Measurements from ENCODE around the gene OR5H14.
"Not testable (repeated sequence)": the region's sequence is repeated elsewhere in the genome, so short reads cannot be mapped to it uniquely, and the experiment has no call there.

Gene OR5H14

DNA sequence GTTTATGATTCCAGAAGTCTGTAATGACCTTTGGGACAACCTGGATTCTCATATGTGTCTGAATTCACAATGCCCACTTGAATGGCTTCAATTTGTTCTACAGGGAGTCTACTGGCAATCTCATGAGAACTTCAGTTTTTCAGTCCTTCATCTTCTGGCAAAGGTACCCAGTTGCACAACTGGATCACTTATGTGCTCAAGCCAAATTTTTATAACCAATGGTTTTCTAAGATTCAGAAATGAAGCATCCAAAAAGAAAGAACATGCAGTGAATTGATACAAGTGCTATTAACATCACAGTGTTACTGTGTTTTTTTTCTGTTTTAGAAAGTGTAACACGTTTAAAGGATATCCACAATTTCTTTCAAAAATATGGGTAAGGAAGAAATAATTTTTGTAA lies at the start of gene OR5H14:
Gene OR5H14 (plus strand): TSS at position 301 of the 400 bp plus-strand sequence. CDS start 1,907 bp downstream, outside the sequence.
- no peak for DNase-seq (ENCODE audit: low spot score)

DNA sequence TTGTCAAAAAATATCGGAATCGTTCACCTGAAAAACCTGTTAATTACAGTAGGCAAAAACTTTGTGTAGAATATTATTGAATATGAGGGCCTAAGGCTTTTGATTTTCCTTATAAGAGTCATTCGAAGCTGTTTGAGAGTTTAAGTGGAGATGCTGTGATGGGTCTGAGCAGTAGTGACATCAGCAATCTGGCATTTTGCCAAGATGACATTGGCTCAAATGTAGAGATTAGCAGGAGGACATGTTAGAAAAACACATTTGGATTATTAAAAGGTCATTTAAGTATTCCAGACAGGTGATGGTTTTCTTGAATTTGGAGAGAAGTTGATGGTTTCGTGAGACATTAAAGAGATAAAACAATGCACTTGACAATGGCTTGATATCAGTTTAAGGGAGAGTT lies 47.4 kb upstream of the OR5H14 start:
- no peak for DNase-seq (ENCODE audit: low spot score)

DNA sequence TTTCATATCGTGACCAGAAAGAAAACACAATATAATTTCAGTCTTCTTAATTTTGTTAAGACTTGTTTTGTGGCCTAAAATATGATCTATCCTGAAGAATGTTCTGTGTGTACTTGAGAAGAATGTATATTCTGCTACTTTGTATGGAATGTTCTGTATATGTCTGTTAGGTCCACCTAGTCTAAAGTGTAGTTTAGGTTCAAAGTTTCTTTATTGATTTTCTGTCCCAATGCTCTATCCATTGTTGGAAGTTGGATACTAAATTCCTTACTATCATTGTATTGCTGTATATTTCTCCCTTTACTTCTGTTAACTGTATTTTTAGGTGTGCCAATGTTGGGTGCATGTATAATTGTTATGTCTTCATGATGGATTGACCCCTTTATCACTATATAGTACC lies 39.1 kb upstream of the OR5H14 start:
- no peak for DNase-seq (ENCODE audit: low spot score)

DNA sequence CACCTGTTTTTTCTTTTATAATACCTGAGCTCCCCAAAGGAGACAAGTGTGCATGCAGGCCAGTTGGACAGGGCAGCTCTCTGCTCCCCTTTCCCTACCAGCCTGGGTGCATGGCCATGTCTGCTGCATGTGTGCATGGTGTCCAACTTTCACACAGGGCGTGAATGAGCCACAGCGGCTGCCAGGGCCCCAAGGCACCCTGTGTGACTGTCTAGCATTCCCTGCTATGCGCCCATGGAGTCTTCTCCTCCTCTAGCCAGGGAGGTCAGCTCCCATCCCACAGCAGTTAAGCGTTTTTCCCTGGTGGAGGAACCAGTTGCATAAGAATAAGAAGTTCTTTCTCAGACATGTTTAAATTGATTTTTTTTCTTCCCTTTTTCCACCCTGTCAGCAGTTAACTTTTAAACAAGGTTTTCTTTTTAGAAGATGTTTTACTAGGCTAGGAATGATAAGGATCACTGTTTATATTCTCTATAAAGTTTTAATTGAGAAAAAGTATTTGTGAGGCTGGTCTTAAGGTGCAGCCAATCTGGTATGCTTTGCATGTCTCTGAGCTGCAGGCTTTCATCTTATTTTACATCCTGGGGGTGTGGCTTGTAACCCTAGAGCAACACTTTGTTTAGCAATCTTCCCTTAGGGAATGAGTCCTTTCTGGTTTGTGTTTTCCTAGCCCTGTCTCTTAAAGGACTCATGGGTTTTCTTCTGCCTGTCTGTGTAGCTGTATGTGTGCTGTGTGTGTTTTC lies 37.3 kb upstream of the OR5H14 start:
- peak; percentile 3 for DNase-seq (ENCODE audit: low spot score)

DNA sequence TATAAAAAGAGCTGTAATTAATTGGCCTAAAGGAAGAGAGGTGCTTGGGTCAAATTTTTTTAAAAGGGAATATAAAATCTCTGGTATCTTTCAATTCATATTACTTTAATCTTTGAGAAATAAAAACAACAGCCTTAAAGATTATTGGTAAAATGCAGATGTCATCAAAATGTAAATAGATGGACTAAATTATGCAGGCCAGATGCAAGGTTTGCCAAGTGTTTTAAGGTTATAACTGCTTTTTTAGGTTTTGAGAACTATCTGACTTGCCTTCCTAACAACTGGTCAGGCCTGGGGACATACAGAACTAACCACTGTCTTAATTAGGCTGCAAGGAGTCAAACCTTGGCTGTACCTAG lies 36.8 kb upstream of the OR5H14 start:
- no peak for DNase-seq (ENCODE audit: low spot score)

DNA sequence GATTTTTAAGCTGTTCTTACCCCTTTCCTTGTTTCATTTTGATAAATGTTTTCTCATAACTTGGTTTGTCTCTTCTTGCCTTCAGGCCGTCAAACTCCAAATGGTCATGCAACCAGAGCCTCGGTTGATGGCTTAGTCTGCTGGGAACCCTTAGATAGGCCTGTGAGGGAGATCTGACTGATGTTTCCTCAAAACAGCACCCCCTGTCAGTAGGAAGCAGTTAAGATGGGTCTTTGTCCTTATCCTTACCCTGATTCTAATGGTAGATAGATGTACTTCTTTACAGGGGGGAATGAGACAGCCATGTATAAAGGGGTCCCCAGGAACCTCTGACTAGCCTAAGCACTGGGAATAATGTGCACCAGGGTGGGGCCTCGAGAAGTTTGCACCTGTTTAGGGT lies 33.0 kb upstream of the OR5H14 start:
- no peak for DNase-seq (ENCODE audit: low spot score)

DNA sequence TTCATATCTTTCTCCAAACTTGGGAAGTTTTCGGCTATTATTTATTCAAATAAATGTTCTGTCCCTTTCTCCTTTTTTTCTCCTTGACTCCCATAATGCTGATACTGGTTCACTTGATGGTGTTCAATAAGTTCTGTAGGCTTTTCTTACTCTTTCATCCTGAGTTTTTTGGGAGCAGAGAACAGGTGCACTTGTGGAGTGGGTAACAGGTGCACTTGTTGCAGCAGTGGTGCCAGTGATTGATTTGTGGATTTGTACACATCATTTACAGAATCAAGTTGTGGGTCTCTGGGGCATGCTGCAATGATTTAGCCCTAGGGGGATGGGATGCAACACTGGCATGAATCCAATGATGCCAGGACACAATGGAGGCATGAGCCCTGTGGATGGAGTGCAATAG lies 31.6 kb upstream of the OR5H14 start:
- no peak for DNase-seq (ENCODE audit: low spot score)

DNA sequence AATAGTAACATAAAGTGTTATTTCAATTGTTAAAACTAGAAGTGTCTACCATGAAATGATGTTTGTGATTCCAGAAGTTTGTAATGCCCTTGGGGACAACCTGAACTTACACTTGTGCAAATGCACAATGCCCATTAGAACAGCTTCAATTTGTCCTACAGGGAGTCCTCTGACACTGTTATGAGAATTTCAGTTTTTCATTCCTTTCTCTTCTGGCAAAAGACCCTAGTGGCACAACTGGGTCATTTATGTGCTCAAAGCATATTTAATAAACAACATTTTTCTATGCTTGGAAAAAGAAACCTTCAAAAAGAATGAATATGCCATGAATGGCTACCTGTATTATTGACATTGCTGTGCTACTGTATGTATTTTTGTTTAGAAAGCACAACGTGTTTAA lies 16.9 kb upstream of the OR5H14 start, which contains the start of gene OR5H1:
Gene OR5H1 (plus strand): TSS at position 301 of the 400 bp plus-strand sequence. CDS start 1,977 bp downstream, outside the sequence.
- DNase-seq (ENCODE audit: low spot score), result no peak

DNA sequence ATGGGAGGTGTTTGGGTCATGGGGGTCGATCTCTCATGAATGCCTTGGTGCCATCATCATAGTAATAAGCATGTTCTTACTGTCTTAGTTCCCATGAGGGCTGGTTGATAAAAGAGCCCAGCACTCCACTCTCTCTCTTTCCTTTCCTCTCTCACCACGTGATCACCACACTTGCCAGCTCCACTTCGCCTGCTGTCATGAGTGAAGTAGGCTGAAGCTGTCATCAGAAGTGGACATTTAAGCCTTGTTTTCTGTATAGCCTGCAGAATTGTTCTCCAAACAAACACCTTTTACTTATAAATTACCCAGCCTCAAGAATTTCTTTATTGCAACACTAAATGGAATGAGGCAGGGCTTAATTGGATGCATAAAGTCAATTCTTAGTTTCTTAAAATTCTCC lies 10.6 kb upstream of the OR5H14 start:
- no peak for DNase-seq (ENCODE audit: low spot score)

DNA sequence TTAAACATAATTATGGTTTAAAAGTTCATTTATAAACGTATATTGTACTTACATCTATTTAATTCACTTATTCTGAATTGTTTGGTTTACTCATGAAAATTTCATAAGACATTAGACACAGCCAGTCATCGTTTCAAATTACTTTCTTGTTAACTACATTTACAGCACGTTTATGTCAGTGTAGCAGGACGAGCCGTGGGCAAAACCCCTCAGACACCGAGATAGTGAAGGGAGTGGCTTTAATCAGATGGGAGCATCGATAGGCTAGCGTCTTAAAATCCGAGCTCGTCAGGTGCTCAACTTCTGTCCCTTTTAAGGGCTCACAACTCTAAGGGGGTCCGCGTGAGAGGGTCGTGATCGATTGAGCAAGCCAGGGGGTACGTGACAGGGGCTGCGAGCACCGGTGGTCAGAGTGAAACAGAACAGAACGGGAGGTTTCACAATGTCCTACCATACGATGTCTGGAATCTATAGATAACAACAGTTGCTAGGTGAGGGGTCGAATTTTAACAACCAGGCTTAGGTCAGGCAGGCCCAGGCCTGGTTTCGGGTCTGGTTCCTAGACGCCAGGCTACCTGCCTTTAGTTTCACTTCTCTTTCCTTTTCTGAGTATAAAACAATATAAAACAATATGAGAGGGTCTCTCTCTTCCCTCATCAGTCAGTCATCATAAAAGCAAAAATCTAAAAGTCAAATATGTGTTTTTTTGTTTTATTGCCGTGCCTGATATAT lies 9.3 kb upstream of the OR5H14 start:
- not testable (repeated sequence) for DNase-seq (ENCODE audit: low spot score)

DNA sequence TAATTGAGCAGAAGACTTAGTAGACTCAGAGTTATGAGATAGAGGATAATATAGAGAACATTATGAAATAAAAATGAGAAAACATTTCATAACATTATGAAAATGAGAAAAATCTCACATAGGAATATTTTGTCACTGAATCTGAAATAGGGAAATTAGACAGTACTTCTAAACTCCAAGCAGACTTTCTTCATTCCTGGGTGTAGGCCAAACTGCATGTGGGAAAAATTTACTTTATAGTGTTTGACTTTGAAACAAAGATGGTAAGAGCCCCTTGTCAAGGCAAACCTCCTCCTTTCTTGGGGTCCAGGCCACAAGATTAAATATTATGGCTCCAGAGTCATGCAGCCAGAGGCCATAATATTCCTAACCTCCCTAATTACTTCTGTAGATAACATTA lies 6.7 kb upstream of the OR5H14 start:
- DNase-seq (ENCODE audit: low spot score), result no peak

DNA sequence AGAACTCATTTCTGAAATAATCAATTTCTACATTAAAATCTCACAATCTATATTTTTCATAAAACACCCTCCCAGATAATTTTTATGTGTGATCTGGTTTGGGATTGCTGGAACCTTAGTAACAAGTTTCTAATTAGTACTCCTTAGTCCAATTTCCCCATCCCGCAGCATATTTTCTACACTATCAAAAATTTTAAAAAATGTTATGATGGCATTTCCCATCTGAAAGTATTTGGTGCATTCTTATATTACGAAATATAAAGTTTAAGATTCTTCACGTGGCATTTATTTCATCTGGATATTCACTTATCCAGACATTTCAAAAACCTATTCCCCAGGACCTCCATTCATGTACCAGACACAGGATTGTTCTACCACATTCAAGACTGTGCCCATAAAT lies 1.5 kb downstream of the OR5H14 start:
- DNase-seq (ENCODE audit: low spot score), result no peak

DNA sequence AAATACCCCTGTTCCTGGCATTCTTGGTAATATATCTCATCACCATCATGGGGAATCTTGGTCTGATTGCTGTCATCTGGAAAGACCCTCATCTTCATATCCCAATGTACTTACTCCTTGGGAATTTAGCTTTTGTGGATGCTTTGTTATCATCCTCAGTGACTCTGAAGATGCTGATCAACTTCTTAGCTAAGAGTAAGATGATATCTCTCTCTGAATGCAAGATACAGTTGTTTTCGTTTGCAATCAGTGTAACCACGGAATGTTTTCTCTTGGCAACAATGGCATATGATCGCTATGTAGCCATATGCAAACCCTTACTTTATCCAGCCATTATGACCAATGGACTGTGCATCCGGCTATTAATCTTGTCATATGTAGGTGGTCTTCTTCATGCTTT lies 2.2 kb downstream of the OR5H14 start:
- DNase-seq (ENCODE audit: low spot score), result not testable (repeated sequence)

DNA sequence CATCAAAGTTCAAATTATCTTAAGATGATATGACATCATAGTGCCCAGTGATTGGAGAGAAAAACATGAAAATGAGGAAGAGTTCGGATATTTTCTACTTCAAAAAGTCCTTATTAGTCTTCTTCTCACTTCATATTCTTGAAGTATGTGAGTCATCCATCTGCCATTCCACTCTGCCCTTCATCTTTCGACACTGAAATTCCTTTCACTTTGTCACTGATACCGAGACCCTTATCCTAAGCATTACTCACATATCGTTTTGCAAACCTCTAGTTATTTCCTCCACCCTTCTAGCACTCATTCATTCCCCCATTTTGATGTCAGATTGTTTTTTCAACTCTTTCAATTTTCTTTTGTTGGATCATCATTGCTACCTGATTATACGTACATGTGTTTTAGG lies 4.0 kb downstream of the OR5H14 start:
- DNase-seq (ENCODE audit: low spot score), result no peak

DNA sequence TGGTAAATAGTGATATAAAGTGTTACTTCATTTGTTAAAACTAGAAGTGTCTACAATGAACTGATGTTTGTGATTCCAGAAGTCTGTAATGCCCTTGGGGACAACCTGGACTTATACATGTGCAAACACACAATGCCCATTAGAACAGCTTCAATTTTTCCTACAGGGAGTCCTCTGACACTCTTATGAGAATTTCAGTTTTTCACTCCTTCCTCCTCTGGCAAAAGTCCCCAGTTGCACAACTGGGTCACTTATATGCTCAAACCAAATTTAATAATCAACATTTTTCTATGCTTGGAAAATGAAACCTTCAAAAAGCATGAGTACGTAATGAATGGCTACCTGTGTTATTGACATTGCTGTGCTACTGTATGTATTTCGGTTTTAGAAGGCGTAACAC lies 19.1 kb downstream of the OR5H14 start, which contains the start of gene OR5H15:
Gene OR5H15 (plus strand): TSS at position 301 of the 400 bp plus-strand sequence. CDS start 2,004 bp downstream, outside the sequence.
- no peak for DNase-seq (ENCODE audit: low spot score)

DNA sequence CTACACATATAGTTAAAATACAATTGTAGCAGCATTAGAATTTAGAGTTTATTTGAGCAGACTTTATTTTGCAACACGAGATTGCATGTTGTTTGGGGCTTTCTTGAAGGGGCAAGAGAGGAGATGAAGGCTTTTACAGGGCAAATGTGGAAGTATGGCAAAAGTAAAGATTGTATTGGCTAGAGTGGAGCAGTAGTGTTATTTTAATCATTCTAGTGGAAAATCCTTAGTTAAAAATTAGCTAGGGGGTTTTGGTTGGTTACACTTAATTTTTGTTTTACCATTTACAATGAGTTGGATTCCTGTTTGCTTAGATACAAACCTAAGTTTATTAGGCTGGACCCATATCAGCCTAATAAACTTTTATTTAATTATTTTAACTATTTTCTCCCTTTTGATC lies 23.8 kb downstream of the OR5H14 start:
- DNase-seq (ENCODE audit: low spot score), result no peak

DNA sequence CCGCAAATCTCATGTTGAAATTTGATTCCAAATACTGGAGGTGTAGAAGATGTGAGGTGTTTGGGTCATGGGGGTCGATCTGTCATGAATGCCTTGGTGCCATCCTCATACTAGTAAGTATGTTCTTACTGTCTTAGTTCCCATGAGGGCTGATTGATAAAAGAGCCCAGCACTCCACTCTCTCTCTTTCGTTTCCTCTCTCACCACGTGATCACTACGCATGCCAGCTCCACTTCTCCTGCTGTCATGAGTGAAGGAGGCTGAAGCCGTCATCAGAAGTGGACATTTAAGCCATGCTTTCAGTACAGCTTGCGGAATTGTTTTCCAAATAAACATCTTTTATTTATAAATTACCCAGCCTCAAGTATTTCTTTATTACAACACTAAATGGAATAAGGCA lies 25.3 kb downstream of the OR5H14 start:
- DNase-seq (ENCODE audit: low spot score), result peak; percentile 18

DNA sequence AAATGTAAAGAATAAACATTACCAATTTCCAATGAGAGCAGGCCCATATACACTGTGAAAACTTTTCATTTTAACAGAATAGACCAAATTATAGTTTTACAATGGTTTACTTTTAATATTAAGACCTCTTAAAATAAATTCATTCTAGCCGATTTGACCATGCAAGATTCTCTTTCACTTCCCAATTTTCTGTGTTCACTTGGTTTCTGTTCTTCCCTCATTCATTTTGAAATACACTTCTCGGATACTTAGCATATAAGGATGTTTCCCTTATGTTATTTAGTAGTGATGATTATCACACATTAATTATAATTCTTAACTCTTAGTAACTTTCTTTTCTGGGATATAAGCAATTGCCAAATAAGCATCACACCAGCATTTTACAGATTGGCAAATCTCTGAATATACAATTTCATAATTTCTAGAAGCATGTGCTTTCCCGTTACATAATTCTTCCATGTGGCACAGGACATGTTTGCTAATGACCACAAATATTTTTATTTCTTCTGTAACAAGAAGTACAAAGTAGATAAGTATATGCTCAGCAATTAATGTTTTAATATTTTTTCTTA lies 33.1 kb downstream of the OR5H14 start:
- no peak for DNase-seq (ENCODE audit: low spot score)

DNA sequence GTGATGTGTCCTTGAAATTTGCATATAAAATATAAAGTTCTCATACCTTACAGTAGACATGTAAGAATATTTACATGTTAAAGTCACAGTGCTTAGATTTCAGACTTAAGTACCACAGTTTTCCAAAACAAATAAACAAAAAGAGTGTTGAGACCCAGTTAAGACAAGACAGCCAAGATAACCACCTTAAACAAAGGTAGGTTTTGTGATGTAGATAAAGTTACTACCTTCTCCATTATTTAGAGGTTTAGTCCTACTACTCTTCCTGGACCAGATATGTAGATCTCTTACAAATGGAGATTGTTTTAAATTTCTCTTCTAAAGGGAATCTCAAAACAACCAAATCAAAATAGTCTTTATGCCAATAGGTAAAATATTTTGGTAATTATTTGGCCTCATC lies 34.9 kb downstream of the OR5H14 start:
- DNase-seq (ENCODE audit: low spot score), result no peak

DNA sequence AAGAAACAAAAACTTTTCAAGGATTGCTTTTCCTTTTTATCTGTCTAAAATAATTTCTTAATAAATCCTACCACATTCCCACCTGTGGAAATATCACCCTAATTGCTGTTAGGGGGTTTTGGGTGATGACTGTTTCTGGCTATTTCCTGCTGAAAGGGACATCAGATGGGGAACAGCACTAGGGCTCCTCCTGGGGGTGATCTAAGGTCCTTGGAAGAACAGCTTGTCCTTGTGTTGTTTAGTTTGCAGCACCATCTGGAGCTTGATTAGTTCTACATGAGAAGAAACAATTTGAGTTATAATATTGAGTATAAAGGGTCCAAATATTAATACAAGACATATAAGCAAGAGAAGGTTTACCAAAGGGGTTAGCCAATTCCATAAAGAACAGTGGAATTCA lies 37.9 kb downstream of the OR5H14 start:
- no peak for DNase-seq (ENCODE audit: low spot score)

DNA sequence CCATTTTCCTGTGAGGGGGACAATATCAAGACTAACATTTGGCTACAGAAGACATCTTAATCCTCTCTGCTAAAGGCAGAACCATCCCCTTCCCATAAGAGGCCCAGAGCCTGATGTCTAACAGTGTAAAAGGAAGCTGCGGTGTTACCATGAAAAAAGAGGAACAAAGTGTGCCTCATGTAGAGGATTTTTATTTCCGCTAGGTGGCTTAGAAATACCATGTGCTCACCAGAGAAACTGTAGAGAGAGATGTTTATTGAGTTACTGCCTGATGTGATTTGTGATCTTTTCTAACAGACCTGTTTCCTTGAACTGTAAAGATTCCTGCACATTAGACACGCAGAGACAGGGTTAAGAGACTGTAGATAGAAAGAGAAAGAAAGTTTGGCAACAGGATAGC lies 41.3 kb downstream of the OR5H14 start:
- peak; percentile 34 for DNase-seq (ENCODE audit: low spot score)

DNA sequence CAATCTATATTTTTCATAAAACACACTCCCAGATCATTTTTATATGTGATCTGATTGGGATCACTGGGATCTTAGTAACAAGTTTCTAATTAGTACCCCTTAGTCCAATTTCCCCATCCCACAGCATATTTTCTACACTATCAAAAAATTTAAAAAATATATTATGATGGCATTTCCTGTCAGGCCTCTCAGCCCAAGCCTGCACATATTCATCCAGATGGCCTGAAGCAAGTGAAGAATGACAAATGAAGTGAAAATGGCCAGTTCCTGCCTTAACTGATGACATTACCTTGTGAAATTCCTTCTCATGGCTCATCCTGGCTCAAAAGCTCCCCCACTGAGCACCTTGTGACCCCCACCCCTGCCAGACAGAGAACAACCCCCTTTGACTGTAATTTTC lies 43.6 kb downstream of the OR5H14 start:
- not testable (repeated sequence) for DNase-seq (ENCODE audit: low spot score)

DNA sequence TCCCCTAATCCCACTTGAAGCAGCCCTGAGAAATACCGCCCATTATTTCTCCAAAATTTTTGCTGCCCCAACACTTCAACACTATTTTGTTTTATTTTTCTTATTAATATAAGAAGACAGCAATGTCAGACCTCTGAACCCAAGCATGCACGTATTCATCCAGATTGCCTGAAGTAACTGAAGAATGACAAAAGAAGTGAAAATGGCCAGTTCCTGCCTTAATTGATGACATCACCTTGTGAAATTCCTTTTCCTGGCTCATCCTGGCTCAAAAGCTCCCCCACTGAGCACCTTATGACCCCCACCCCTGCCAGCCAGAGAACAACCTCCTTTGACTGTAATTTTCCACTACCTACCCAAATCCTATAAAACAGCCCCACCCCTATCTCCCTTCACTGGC lies 49.0 kb downstream of the OR5H14 start:
- not testable (repeated sequence) for DNase-seq (ENCODE audit: low spot score)

All from COLO829 (cell line).